Retinal pigment epithelial cell (primary cell): ENCODE data around the gene SLC6A15.

Experiments
- DNase-seq: peaks from one replicate; pipeline ENCODE4 v3.0.0-alpha.2; 2010; ENCODE audit warnings: low read depth
- H3K4me3 ChIP-seq: 2 replicates; pipeline ENCODE4 v1.5.1; 2011; ENCODE audit warnings: mild to moderate bottlenecking, low read length, control low read depth, moderate library complexity
- TF ChIP-seq, protein P1 (sequence below): conservative IDR thresholded peaks from 2 replicates; pipeline ENCODE4 v1.5.1; 2011; ENCODE audit warnings: low read depth, low read length, control low read depth, inconsistent platforms

Gene SLC6A15

DNA sequence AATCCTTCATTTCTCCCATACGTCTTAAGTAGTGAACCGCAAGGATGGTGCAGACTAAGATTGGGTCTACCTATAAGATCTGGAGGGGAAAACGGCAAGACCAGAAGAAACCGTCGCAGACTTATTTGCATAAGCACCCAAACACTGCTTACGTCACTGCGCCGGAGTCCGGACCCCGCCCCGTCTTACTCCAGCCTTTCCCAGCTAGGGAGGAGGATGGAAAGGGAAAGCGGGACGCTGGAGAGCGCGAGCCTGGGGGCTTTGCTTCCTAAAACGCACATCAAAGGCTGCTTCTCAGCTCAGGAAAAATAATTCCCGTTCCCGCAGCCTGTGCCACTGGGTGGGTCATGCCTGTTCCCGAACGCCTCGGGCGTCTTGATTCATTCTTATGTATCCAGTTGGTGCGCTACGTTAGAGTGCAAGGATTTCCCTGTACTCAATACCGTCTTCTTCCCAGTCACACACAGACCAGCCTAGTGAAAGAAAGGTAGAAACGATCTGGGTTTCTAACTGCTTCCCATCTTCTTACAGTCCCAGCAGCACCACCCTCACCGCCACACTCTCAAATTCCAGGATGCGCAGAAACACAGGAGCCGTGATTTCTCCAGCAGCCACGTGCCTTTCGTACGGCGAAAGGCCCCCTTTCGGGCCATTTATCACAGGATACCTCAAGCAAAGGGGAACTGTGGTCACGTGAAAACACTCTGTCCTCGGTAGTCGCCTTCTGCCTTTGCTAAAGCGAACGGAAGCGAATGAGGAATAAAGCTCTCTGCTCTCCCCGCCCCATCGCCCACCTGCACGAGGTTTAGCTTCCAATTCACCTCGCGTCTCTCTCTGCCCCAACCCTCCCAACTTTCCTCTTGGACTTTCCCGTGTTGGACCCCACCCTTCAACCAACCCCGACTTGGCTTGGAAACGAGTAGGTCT is 1.1 kb downstream of the SLC6A15 start:
- DNase-seq, result peak; percentile 77
- H3K4me3 ChIP-seq, result peak overlapping the region; percentile 90

DNA sequence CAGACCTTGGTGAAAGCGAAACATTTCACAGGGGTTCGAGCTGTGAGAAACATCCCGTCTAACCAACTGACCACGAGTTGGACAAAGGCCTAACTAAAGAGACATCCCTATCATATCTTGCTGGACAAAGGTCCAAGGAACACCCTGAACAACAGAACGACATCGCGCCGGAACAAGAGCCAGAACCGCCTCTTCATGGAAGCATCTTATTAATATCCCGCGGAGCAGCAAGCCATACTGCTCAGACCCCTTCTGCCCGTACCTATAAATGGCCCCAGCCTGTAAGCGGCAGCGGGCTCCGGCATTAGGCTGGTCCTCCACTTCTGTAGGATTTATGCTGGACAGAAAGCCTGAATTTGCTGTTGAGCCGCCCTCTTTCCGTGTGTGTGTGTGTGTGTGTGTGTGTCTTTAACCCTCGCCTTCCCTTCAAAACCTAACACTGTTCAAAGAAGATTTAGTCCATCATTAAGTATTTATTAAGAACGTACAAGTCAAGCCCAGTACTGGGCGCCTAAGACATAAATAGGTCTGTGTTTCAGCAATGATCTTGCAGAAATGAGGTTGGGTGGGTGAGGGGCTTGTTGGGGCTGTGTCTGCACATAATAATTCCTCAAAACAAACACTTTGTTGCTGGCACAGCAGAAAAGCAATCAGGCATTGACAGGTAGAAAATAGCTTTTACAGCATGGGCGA is 1.9 kb downstream of the SLC6A15 start:
- peak; percentile 30 for DNase-seq
- peak overlapping the region; percentile 90 for H3K4me3 ChIP-seq
- TF ChIP-seq, protein P1, sequence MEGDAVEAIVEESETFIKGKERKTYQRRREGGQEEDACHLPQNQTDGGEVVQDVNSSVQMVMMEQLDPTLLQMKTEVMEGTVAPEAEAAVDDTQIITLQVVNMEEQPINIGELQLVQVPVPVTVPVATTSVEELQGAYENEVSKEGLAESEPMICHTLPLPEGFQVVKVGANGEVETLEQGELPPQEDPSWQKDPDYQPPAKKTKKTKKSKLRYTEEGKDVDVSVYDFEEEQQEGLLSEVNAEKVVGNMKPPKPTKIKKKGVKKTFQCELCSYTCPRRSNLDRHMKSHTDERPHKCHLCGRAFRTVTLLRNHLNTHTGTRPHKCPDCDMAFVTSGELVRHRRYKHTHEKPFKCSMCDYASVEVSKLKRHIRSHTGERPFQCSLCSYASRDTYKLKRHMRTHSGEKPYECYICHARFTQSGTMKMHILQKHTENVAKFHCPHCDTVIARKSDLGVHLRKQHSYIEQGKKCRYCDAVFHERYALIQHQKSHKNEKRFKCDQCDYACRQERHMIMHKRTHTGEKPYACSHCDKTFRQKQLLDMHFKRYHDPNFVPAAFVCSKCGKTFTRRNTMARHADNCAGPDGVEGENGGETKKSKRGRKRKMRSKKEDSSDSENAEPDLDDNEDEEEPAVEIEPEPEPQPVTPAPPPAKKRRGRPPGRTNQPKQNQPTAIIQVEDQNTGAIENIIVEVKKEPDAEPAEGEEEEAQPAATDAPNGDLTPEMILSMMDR, result no peak

More for the DNA sequence above, 1.1 kb downstream of the SLC6A15 start:
- TF ChIP-seq, protein P1, result no peak

DNA sequence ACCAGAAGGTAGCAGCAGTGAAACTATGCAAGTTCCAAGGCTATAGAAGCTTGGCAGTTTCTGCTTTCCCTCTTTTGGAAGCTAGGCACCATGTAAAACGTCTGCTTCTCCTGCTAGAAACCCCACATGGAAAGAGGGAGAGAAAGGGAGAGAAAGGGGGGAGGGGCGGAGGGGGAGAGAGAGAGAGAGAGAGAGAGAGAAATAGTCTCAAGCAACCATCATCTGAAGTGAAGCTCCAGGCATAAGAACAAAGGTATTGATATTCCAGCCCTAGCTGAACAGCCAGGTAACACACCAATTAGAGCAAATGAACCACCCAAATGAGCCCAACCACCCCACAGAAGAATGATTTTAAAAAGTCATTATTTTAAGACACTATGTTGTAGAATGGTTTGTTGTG is 8.5 kb downstream of the SLC6A15 start:
- DNase-seq, result no peak
- H3K4me3 ChIP-seq, result no peak overlapping the region
- TF ChIP-seq, protein P1, result no peak

DNA sequence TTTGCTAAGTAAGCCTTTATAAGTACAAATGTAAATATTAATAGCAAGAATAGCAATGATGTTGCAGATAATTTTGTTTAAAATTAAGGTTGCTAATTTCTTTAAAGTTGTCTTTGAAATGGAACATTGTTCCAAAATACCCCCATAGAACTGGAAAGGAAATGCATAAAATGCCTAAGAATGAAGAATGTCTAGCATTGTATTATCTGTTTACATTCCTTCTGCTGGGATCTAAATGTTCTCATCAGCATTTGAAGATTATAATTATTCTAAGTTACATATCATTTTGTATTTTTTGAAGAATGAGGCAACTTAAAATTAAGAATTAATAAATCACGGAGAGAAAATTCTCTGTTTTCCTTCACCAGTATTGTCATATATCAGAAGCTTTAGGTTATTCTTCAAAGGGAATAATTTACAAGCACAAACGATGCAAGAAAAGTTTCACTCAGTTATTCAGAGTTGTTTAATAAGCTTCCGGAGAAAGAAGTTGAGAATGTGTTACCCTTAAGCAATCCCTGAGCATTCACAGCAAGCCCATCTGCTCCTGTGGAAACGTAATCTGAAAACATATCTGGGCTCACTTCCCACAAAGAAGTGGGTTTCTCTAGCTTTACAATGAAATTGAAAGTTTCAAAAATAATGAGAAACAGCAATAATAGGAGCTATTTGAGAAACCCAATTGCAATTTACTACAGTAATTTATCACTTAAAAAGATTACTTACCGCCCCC is 21.3 kb downstream of the SLC6A15 start:
- TF ChIP-seq, protein P1, result no peak
- H3K4me3 ChIP-seq, result no peak overlapping the region
- DNase-seq, result no peak

DNA sequence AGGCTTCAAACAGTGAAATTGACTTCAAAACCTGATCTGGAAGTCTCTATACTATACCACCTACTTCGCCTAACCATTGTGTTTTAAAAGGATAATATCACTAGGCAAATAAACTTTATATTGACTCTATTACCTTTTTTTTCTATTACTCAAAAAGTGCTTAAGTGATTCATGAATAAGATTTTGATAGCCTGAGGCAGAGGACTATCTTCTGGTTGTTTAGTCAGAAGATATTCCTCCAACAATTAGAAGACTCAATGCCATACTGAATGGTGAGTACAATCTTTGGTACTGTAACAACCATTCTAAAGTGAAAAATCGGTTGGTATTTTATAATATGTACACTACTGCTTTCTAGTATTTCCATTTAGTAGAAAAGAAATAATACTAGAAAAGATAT is 22.8 kb downstream of the SLC6A15 start:
- no peak overlapping the region for H3K4me3 ChIP-seq
- TF ChIP-seq, protein P1, result no peak
- DNase-seq, result no peak

DNA sequence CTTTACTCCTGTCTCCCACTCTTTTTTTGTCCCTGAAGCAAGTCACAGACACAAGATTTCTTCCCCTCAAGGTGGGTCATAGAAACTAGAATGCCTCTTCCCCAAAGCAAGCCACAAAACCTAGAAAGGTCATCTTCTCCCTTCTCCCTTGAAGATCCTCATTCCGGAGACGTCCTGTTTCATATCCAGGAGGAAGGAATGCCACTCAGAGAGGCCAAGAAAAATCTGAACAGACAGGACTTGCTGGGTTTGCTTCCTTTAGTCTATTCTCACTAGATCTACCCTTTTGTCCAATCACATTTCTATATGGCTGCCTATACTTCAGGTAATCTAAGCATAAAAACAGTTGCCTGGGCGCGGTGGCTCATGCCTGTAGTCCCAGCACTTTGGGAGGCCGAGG is 23.7 kb downstream of the SLC6A15 start:
- H3K4me3 ChIP-seq, result no peak overlapping the region
- TF ChIP-seq, protein P1, result no peak
- DNase-seq, result no peak
